Activated T-cell treated with anti-CD3 and anti-CD28 coated beads, Interleukin-2, amount 50 U/mL, for 48 hours (primary cell): ENCODE results near the gene CXCL1.
"Not testable (repeated sequence)": the region's sequence is repeated elsewhere in the genome, so short reads cannot be mapped to it uniquely, and the experiment has no call there.

Source experiments
- DNase-seq, 2 experiments: peaks; one replicate each; pipeline ENCODE4 v3.0.0-alpha.2; 2020

CXCL1 gene

DNA sequence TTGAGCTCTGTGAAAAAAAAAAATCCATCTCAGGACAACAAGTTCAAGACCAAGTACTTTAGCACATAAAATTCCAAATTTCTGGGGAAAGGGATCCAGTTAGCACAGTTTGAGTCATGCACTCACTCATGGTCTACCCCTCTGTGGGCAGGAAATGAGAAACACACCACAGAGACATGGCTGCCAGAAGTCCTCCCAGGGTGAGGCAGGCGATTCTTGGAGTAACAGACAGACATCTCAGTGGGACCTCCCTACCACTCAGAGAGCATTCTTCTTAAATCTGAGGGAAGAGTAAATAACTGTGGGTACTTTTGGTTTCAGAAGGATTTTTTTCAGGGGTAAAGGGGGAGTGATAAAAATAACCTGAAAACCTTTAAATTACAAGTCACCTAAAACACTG lies 14.1 kb downstream of the CXCL1 start:
- DNase-seq, result no peak

DNA sequence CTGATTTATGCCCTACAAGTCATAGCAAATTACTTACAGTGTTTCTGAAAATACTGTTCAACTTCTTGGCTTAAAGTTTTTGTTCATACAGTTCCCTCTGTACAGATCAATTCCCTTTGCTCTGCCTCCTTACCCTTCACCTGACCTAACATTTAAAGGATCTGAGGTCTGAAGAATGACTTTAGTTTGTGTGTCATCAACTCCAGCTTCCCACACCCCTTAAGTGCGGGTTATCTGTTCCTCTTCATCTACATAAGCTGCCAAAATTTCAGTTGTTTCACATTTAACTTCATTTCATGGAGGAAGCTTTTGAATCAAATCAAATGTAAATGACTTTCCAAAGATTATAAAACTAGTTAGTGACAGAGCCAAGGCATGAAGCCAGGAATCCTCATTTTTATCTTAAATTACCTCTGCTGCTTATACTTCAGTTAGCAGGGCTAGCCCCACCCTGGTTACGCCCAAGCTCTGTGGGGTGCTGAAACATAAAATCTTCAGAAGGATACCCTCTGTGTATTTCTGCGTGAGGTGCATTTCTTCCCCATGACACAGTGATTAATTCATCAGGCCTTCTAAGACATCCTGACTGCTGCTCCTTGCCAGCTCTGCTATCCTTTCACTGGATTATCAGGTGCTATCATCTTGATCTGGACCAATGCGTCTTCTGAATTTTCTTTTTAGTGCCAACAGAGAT lies 16.5 kb downstream of the CXCL1 start:
- DNase-seq, result no peak

DNA sequence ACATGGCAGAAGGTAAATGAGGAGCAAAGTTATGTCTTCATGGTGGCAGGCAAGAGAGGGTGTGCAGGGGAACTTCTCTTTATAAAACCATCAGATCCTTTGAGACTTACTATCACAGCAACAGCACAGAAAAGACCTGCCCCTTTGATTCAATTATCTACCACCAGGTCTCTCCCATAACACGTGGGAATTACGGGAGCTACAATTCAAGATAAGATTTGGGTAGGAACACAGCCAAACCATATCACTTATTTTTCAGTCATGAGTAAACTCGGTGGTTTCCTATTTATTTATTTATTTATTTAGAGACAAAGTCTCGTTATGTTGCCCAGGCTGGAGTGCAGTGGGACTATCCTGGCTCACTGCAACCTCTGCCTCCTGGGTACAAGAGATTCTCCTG lies 22.1 kb downstream of the CXCL1 start:
- no peak for DNase-seq

DNA sequence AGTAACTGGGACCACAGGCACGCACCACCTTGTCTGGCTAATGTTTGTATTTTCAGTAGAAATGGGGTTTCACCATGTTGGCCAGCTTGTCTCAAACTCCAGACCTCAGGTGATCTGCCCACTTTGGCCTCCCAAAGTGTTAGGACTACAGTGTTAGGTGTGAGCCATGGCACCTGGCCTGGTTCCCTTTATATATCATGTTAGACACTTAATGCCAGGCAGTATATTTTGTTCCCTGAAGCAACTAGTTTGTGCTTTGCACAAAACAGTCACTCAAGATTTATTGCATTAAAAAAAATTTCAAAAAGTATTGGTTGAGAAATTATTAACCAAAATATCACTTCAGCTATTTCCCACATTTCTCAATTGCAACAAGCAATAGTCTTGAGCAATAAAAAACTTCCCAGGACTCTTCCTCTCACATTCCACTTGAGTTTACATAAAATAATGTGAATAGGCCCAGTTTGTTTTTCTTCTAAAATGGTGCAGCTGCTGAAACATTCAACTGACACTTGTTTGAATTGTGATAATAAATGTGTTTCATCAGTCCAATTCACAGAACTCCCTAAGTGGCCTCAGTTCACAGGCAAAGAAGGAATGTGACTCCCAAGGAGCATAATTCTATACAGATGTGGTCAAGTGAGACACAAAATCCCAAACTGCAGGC lies 22.7 kb downstream of the CXCL1 start:
- no peak for DNase-seq

DNA sequence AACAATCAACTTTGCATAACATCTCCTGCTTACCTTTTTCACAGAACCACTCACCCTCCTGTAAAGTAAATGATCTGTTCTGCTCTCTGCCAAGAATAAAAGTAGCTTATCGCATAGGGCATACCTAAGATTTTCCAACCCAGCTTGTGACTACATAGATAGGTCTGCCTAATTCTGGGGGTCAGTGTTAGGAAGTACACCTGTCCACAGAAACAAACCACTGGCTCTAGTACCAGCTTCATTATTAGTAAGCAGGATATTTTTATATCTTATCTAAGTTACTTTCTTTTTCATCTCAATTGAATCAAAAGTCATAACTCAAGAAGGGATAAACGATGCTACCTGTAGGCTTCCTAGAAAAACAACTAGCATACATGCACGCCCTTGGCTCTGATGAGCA lies 23.8 kb downstream of the CXCL1 start:
- no peak for DNase-seq

DNA sequence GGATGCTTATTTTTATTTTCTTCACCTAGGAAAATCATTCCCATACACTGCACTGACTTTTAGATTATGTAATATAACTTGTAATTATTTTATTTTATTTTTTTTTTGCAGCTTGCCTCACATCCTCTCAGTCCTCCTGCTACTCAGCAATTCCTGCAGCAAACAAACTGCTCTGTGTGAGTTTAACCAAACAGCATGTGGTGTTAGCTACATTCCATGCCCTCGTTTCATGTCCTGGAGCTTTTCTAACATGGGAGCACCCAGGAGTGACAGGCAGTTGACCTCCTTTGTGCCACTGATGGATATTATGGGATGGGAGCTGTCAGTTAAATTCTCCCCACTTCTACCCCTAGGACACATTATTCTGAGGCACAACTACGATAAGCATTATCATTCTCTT lies 24.8 kb downstream of the CXCL1 start:
- no peak for DNase-seq

DNA sequence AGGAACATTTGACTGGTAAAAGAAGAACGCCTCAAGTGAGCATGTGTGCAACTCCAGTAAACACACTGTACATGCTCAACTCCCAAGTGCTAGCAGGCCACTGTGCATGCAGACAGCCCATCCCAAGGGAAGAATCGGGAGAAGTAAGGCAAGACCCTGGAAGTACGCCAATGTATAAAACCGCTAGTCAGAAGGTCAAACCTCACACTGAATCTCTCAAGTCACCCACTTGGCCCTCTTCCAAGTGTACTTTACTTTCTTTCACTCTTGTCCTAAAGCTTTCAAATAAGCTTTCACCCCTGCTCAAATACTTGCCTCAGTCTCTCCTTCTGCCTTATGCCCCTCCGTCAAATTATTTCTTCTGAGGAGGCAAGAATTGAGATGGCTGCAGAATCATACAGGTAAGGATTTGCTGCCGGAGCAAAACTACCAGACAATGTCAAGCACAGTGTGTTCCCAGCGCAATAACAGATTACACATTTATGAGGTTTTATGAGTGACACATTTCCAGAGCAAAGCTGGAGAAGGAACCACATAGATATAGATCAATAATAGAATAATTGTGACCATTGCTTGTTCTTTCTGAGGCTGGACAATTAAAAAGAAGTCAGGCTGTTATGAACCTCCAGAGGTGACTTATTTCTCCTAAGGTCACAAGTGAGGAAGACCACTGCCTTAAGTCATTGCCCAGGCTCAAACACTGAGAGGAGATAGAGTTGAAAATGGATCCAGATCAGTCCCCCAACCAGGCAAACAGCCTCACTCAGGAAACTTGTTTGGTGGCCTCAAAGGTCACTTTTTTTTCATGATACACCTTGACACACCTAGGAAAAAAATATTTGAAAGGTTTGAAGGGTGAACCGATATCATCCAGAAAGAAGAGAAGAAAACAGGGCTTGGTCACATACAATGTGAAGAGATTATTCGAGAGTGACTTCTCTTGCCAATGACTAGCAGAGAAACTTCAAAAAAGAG lies 26.3 kb downstream of the CXCL1 start:
- DNase-seq, result no peak

DNA sequence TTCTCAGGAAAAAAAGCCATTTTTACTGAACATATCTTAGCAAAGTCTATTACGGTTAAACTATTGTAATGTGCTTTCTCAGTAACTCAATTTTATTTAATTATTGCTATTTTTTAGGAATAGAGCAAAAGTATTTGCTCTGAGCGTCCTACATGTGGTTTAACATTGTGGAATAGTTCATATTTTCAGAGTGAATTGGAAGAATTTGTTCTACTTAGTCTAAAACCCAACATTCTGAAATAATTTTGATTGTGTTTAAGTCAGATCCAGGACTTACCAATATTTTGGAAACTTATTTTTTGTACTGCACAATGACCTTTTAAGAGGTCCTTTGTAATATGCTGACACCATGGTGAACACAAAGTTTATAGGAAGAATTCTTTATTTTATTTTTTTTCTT lies 27.2 kb downstream of the CXCL1 start:
- no peak for DNase-seq

DNA sequence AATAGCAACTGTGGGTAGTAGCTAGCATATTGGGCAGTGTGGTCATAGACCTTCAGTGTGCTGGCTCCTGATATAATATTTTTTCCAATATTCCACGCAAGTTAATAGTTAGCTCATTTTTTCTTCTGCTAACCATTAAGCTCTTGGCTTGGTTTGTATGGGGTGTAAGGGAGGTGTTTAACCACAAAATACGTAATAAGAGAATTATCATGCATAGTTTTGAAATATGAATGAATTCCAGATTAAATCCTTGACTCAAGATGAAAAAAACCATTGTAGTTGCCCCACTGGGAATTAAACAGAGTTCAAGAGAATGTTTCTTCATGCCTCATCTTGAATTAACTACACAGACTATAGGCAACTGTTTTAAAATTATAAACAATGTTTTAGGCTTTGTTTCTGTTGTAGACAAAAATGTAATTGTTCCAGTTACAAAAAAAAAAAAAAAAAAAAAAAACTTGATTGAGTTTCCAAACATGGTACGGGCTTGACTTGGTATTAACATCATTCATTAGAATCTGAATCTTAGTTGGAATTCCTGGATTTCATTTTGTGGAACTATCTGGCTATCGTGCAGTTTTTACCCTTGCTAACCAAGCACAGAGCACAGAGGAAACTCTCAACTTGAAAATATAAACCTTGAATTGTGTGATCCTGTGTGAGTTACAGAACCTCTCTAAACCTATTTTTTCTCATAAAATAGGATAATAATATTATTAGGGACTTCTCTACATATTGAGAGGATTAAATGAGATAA lies 28.4 kb downstream of the CXCL1 start:
- no peak for DNase-seq

DNA sequence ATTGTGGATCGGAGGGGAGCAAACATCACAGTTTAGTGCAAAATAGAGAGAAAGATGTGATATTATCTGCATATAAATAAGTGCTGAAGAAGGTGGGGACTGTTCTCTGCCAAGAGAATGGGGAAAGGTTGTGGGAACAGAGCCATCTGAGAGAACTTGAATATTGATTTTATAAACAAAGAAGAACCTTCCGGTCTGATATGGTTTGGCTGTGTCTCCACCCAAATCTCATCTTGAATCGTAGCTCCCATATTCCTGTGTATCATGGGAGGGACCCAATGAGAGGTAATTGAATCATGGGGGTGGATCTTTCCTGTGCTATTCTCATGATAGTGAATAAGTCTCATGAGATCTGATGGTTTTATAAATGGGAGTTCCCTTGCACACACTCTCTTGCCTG lies 30.1 kb downstream of the CXCL1 start:
- DNase-seq, result not testable (repeated sequence)

DNA sequence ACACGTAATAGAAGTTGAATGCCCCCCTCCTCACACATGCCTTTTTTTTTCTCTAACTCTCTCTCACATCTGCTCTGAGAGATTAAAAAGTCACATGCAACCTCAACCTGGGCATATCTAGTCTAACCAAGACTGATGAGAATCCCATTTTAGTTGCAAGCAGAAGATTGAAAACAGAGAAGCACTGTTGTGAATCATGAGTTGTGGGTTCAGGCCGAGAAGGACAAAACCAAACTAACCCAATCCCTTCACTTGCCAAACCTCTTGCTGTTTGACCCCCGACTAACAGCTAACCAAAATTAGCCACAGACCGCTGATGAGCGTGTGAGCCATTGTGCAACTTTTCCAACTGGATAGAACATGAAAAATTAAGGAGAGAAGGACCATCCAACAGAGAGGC lies 31.8 kb downstream of the CXCL1 start:
- DNase-seq, result no peak

DNA sequence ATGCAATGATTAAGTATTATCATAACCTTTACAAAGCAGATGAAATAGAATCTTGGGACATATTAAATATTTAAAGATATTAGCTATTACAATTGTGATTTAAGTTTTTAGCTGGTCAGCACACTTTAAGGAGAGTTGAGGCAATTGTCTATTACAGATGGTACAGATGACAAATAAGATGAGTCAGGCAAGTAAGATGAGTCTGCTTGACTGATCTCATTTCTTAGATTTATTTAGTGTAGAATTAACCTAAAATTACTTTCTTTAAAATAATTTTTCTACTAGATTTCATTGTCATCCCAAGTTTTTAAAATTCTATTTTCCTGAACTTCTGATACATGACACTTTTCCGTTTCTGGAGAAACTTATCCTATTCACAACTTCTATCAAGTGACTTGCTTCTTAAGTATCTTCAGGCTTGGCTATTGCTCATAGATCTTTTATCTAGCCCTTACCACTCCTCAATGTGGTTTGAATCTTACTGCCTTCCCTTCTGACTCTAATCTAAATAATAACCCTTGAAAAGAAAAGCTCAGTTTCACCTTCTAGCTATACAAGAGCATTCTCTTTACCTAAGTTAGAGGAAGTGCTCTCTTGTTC lies 32.9 kb downstream of the CXCL1 start:
- DNase-seq, result no peak

DNA sequence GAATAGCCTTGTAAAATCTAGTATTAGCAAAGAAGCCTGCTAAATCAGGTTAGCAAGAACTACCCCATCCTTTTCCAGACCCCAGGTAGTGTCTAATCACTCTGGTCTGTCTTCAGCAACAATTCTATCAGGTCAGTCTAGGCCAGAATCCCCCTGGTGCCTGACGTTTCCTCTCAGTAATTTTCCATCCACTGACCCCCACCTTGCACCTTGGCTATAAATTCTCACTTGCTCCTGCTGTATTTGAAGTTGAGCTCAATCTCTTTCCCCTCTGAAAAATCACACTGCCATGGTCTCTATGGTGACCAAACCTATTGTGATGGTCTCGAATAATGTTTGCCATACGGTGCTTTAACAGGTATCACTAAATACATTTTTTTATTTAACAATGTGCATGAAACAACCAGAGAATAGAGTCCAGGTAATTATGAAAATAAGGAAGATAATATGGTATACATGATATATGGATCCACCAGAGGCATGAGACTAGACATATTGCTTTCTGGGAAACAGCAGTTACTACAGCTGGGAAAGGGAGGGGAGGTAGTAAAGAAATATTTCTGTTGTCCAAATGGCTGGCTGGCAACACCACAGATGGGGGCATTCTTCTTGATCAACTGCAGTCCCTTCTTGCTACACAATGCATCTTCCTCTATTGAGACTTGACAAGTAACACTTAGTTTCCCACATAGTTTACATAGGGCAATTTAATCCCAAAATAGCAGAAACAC lies 33.8 kb downstream of the CXCL1 start:
- DNase-seq, result no peak

DNA sequence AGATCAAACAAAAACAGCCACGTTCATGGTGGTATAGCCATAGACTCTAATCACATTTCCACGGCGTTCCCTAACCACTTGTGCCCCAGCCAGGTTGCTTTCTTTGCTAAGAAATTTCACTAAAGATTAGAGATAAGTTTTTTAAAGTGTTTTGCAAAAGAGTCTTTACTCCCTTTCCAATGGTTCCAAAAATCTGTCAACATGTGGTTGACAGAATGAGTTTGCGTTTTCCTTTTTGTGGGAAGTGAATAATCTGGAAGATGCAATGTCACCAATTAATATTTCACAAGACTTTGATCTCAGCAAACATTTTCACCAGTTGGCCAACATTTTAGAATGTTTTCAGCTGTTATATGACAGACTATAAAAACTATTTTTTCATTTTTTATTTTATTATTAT lies 35.3 kb downstream of the CXCL1 start:
- no peak for DNase-seq

DNA sequence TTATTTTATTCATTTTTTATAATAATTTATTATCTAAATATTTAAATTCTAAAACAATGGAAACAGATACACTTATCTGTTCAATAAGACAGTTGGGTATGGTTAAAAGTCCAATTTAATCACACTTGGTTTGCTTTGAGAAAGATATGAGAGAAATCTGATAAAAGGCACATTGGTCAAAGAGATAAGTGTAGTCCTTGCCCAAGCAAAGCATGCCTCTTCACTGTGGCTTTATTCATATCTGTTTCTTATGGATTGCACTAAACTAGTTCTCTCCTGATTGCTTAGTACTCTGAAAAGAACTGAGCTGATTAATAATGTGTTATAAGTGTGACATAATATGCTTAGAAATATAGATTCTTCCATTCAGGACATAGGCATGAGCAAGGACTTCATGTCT lies 39.8 kb downstream of the CXCL1 start:
- DNase-seq, result no peak

DNA sequence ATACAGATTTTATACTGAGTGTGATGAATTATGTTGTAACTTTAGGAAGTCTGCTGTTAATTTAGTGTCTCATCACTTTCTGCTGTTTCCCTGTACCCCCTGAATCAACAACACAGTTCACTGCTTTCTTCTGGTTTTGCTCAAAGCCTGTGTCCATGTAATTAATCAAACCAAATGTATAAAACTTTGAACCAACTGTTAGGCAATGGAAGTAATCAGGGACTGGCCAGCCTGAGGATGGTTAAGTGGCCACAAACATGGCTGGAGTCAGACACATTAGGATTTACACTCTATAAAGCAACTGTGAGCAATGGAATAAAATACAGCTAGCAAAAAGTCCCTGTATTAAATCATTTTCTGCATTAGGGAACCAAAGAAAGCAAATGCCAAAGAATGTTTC lies 42.6 kb downstream of the CXCL1 start:
- no peak for DNase-seq

DNA sequence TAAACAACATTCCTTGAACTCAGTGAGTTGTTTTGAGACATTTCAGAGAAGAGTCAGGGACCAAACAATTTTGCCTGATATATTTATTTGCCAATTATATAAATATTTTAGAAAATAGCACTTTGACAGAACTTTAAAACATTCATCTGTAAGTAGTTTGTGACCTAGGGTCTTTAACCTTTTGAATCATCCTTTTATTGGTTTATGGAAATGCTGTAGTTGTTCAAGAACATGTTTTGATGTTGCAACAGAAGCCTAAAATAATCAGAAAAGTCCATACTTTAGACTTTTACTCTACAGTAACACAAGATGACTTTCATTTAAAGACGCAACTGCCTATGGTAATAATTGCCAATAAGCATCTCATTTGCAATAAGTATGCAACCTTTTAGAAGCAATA lies 43.0 kb downstream of the CXCL1 start:
- no peak for DNase-seq

DNA sequence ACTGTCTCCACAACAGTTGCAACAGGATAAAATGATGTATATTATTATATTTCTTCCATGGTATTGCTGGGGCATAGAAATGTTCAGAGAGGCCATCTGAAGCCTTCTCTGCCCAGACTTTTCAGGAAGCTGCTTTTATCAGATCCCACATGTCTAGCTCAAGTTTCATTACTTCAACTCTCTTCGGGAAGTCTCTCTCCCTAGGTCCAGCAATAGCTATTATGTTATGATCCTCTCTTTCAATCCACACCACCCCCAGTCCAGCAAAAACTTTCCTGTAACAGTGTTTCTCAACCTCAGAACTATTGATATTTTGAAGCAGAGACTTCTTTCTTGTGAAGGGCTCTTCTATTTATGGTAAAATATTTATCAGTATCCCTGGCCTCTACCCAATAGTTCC lies 44.9 kb downstream of the CXCL1 start:
- no peak for DNase-seq

DNA sequence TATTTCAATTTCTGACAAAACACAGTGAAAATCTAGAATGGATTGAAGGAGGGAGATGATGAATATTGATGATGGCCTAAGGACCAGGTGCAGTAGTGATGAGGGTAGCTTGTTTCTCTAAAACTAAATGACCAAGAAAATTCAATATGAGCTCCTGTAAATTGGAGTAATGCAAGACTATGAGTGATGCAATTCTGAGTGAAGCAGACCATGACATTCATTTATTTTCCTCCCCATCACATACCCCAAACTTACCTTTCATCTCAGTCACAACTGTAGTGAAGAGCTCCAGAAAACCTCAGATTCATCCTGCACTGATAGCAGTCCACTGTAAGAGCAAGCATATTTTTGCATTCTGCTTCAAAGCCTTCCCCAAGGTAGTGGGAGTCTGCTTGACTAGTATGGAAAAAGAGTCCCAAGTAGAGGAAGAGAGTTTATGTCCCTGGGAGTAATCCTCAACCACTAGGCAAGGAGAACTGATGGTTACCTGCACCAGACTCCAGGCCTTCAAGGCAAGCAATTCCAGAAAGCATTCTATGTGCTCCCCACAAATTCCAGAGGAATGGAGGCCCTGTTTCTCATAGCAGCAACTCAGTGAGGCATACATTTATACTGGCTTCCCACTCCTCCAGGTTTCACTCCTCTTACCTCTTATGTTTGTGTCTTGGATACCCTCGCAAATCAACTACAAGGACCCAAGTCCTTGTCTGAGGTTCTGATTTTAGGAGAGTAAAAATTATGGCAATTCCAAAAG lies 47.2 kb downstream of the CXCL1 start:
- no peak for DNase-seq

DNA sequence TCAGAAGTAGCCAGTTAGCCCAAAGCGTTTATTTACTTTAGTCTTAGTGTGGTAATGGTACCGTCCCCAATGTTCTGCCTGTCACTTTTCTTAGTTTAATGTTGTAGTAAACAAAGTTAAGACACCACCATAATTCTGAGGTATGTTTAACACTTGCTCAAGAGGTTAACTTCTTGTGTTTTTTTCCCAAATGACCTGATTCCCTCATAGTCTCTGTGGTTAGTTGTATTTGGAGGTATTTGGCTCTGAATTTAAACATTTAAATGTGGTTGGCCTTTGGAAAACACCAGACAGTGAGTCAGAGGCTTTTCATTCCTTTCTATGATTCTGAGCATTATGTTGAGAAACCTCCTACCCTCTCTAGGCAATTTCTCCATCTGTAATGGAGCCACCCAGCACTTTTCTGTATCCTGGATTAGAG lies 47.9 kb downstream of the CXCL1 start:
- no peak for DNase-seq

DNA sequence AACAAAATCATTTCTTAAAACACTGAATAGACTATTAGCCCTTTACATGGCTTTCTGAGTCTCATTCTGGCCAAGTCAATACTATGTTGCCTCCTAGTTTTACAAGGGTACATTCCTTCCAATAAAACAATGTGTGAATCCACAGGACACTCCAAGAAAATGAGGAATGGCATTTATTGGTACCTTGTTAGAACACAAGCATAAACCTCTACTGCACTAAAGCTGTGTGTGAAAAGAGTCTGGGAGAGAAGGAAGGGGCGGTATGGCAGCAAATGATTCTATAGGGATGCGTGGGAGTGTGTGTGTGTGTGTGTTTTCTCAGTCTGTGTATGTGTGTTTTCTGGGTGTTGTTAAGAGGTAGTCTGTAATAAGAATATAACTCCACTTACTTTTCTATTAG lies 48.9 kb downstream of the CXCL1 start:
- no peak for DNase-seq
